GM12873 (cell line): ENCODE results near the gene YJU2.
A peak's percentile ranks its signal among the peaks of the same experiment; 100 is the strongest.

Experiments used
- CTCF ChIP-seq: IDR thresholded peaks from 2 replicates; pipeline ENCODE4 v1.5.1; 2012; ENCODE audit warnings: low read depth, mild to moderate bottlenecking, moderate library complexity, low read length, control low read depth; ENCODE audit not compliant: insufficient read depth; ENCODE audit errors: missing control alignments

The YJU2 gene

DNA sequence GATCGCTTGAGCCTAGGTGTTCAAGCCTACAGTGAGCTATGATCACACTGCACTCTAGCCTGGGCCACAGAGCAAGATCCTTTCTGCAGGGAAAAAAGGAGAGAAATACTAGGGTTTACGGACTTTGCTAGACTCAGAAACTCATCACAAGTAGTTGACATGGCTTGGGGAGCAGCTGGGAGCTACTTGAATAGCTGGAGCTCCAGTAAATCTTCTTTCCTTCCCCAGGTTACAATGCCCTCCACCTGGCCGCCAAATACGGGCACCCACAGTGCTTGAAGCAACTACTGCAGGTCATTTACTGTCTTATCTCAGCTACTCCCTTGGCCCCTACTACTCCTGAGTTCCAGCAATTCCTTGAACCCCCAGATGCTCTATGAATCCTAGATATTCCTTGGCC, 45.1 kb upstream of the YJU2 start:
- no peak for TF ChIP-seq CTCF

DNA sequence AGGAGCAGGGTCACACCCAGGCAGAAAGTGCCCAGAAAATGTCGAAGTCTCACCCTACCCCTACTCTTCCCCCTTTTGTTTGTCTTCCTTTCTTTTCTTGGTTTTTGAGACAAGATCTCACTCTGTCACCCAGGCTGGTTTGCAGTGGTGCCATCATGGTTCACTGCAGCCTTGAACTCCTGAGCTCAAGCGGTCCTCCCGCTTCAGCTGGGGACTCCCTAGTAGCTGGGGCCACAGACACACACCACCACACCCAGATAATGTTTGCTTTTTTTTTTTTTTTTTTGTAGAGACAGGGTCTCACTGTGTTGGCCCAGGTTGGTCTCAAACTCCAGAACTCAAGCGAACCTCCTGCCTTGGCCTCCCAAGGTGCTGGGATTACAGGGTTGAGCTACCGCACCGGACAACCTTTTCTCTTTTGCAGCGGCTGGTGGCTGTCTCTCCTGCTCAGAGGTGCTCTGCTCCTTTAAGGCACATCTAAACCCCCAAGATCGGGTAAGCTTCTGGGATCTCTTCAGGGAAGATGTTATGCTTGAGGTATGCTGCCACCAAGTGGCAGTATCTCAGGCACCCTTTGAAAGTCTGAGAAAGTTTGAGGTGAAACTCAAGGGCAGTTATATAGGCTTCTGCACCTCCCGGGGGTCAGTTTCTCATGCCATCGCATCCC, 39.9 kb upstream of the YJU2 start:
- TF ChIP-seq CTCF = peak; percentile 53

DNA sequence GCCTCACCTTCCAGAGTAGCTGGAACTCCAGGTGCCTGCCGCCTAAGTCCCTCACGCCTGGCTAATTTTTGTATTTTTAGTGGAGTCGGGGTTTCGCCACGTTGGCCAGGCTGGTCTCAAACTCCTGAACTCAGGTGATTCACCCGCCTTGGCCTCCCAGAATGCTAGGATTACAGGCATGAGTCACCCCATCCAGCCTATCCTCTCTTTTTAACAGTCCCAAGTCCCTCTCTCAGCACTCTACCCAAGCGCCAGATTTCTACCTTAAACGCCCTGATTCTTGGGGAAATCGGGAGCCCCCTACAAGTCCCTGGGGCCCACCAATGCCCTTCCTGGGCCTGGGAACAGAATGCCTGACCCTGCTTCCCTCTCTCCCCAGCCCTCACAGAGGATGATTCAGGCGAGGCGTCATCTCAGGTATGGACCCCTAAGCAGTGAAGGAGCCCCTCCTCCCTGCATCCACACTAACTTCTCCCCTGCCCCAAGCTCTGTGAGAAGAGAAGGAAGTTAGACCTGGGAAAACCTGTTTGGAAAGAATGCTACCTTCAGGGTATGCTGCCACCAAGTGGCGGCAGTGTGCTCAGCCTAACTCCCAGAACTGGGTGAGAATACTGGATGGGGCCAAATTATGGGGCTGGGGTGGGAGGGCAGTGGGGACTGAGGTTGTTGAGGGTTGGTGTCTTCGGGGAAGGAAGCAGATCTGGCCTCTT, 38.3 kb upstream of the YJU2 start:
- TF ChIP-seq CTCF = peak; percentile 71

GRCh38 chr19:4210166-4210731, 36.6 kb upstream of the YJU2 start:
- no peak for TF ChIP-seq CTCF

DNA sequence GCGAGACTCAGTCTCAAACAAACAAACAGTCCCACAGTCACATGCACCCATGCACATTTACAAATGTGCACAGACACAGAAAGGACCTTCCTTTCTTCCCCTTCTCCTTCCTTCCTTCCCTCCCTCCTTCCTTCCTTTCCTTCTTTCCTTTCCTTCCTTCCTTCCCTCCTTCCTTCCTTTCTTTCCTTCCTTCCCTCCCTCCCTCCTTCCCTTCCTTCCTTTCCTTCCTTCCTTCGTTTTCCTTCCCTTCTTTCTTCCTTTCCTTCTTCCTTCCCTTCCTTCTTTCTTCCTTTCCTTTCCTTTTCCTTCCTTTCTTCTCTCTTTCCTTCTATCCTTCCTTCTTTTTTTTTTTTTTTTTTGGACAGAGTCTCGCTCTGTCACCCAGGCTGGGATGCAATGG, 33.8 kb upstream of the YJU2 start:
- TF ChIP-seq CTCF = no peak

- TF ChIP-seq CTCF = no peak
These were observed 31.1 kb upstream of the YJU2 start for GRCh38 chr19:4215807-4216206.

GRCh38 chr19:4216846-4217245, 30.0 kb upstream of the YJU2 start:
- no peak for TF ChIP-seq CTCF
